WTC11 (cell line): ENCODE results near the gene CHST6. TPM values are rescaled to one million over a fixed set of nuclear protein-coding genes. Genes with fewer than 3 reads are reported as not detected.

Source experiments
- ATAC-seq: fragments of 200-7000 bp; cut with Tn5 transposase; 2 replicates; pipeline ENCODE4 v1.10.0; 2021; ENCODE audit warnings: mild to moderate bottlenecking, moderate library complexity
- CTCF ChIA-PET: fragments of 300-600 bp; sonication (Branson Sonifier 250); formaldehyde crosslinking; loops from one replicate; lab custom pipeline; 2021; ENCODE audit warnings: antibody characterized with exemption; lab: Charles Lee
- POLR2A ChIA-PET: fragments of 350-600 bp; sonication (Branson Sonifier 250); formaldehyde crosslinking; loops from one replicate; lab custom pipeline; 2021; ENCODE audit warnings: antibody characterized with exemption; lab: Charles Lee
- DNase-seq: peaks from one replicate; pipeline ENCODE4 v3.0.0; 2021; ENCODE audit warnings: low spot score
- H3K27ac Mint-ChIP-seq: 2 replicates; pipeline ENCODE4 v1.8.0; 2021; ENCODE audit warnings: mixed read lengths
- H3K27me3 Mint-ChIP-seq: 2 replicates; pipeline ENCODE4 v1.8.0; 2021; ENCODE audit warnings: low read depth, mild to moderate bottlenecking, moderate library complexity, mixed read lengths
- H3K36me3 Mint-ChIP-seq: 2 replicates; pipeline ENCODE4 v1.8.0; 2021; ENCODE audit warnings: mixed read lengths
- H3K4me1 Mint-ChIP-seq: 2 replicates; pipeline ENCODE4 v1.8.0; 2022; ENCODE audit warnings: mixed read lengths
- H3K4me3 Mint-ChIP-seq: 2 replicates; pipeline ENCODE4 v1.8.0; 2021; ENCODE audit warnings: mild to moderate bottlenecking, moderate library complexity, mixed read lengths
- H3K9me3 Mint-ChIP-seq: 2 replicates; pipeline ENCODE4 v1.8.0; 2021; ENCODE audit warnings: mixed read lengths
- CREB1 ChIP-seq: sonication (generic); formaldehyde crosslinking; IDR thresholded peaks from 2 replicates; pipeline ENCODE4 v1.8.0; 2023; ENCODE audit warnings: mild to moderate bottlenecking, missing genetic modification reagents
- FOXP1 ChIP-seq: sonication (generic); formaldehyde crosslinking; IDR thresholded peaks from 2 replicates; pipeline ENCODE4 v1.8.0; 2022; ENCODE audit warnings: missing genetic modification reagents, mild to moderate bottlenecking, moderate library complexity, borderline replicate concordance
- MXD4 ChIP-seq: fragments of 250-450 bp; sonication (Bioruptor Pico); IDR thresholded peaks from 2 replicates; pipeline ENCODE4 v1.8.0; 2021; ENCODE audit warnings: mild to moderate bottlenecking, moderate library complexity, borderline replicate concordance
- NFE2L1 ChIP-seq: sonication (generic); formaldehyde crosslinking; IDR thresholded peaks from 2 replicates; pipeline ENCODE4 v1.8.1; 2023; ENCODE audit warnings: missing genetic modification reagents
- ZBTB21 ChIP-seq: sonication (generic); formaldehyde crosslinking; IDR thresholded peaks from 2 replicates; pipeline ENCODE4 v1.8.1; 2023; ENCODE audit warnings: mild to moderate bottlenecking, missing genetic modification reagents, borderline replicate concordance
- total RNA-seq: library from RNA; stranded (reverse); gene quantifications from 3 replicates; pipeline ENCODE4 v1.2.3, GENCODE V29; 2021
- TF ChIP-seq, protein P1 (sequence below): fragments of 250-450 bp; sonication (Bioruptor Pico); IDR thresholded peaks from 2 replicates; pipeline ENCODE4 v1.8.0; 2021; ENCODE audit warnings: mild to moderate bottlenecking
- TF ChIP-seq, protein P2 (sequence below): sonication (generic); formaldehyde crosslinking; IDR thresholded peaks from 2 replicates; pipeline ENCODE4 v1.8.1; 2022; ENCODE audit warnings: missing genetic modification reagents, borderline replicate concordance
- TF ChIP-seq, protein P3 (sequence below): sonication (generic); formaldehyde crosslinking; IDR thresholded peaks from 2 replicates; pipeline ENCODE4 v1.8.1; 2023; ENCODE audit warnings: mild to moderate bottlenecking, missing genetic modification reagents, borderline replicate concordance
- TF ChIP-seq, protein P4 (sequence below): fragments of 250-450 bp; sonication (Bioruptor Pico); conservative IDR thresholded peaks from 2 replicates; pipeline ENCODE4 v1.9.0; 2021; ENCODE audit warnings: mild to moderate bottlenecking
- TF ChIP-seq, protein P5 (sequence below): fragments of 250-450 bp; sonication (Bioruptor Pico); IDR thresholded peaks from 2 replicates; pipeline ENCODE4 v1.9.0; 2021; ENCODE audit warnings: moderate library complexity, mild to moderate bottlenecking, inconsistent platforms, borderline replicate concordance
- TF ChIP-seq, protein P6 (sequence below): sonication (generic); formaldehyde crosslinking; IDR thresholded peaks from 2 replicates; pipeline ENCODE4 v1.8.0; 2022; ENCODE audit warnings: mild to moderate bottlenecking, missing genetic modification reagents
- TF ChIP-seq, protein P7 (sequence below): sonication (generic); formaldehyde crosslinking; IDR thresholded peaks from 2 replicates; pipeline ENCODE4 v1.8.1; 2022; ENCODE audit warnings: mild to moderate bottlenecking, missing genetic modification reagents, moderate library complexity, borderline replicate concordance
- TF ChIP-seq, protein P8 (sequence below): fragments of 250-450 bp; sonication (Bioruptor Pico); IDR thresholded peaks from 2 replicates; pipeline ENCODE4 v1.9.0; 2021; ENCODE audit warnings: mild to moderate bottlenecking

Gene CHST6
- total RNA-seq, 1 experiment from 2014 or later: 20.2 TPM

DNA sequence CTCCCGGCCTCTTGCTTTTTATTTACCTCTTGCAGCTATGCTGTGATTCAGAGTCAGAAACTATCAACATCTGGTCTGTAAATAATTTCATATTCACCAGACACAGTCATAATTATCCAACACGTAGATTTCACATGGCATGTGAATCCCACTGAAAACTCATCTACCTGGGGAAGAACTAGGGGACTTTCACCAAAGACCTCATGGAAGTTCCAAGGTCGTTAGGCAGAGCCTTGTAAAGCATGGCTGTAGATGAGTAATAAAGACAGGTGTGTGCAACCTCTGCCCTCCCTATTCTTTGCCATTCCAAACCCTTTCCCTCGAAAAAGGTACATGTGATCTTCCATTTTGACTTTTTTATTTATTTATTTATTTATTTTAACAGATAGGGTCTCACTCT, 42.5 kb upstream of the CHST6 start:
- Mint-ChIP-seq H3K4me1 (no peaks in the 10 kb centered on the region), H3K27ac (no peak overlapping the region), H3K27me3 (no peaks in the 10 kb centered on the region), H3K9me3 (no peaks in the 10 kb centered on the region), H3K4me3 (no peak overlapping the region), H3K36me3 (no peaks in the 10 kb centered on the region)
- POLR2A ChIA-PET: no interaction called here
- CTCF ChIA-PET: interaction anchor here (0.7 to 2.4 kb wide), 3 partner anchors 12 to 81 kb away, joined by 3 to 8 read pairs (median 5); partner anchors contain the start of gene TMEM170A
- TF ChIP-seq ZBTB21 (CRISPR knock-in tag) (no peak), NFE2L1 (CRISPR knock-in tag) (no peak), CREB1 (CRISPR knock-in tag) (no peak), MXD4 (CRISPR knock-in tag) (no peak), FOXP1 (CRISPR knock-in tag) (no peak)
- TF ChIP-seq, protein P1, sequence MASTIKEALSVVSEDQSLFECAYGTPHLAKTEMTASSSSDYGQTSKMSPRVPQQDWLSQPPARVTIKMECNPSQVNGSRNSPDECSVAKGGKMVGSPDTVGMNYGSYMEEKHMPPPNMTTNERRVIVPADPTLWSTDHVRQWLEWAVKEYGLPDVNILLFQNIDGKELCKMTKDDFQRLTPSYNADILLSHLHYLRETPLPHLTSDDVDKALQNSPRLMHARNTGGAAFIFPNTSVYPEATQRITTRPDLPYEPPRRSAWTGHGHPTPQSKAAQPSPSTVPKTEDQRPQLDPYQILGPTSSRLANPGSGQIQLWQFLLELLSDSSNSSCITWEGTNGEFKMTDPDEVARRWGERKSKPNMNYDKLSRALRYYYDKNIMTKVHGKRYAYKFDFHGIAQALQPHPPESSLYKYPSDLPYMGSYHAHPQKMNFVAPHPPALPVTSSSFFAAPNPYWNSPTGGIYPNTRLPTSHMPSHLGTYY (CRISPR knock-in tag): no peak
- TF ChIP-seq, protein P2, sequence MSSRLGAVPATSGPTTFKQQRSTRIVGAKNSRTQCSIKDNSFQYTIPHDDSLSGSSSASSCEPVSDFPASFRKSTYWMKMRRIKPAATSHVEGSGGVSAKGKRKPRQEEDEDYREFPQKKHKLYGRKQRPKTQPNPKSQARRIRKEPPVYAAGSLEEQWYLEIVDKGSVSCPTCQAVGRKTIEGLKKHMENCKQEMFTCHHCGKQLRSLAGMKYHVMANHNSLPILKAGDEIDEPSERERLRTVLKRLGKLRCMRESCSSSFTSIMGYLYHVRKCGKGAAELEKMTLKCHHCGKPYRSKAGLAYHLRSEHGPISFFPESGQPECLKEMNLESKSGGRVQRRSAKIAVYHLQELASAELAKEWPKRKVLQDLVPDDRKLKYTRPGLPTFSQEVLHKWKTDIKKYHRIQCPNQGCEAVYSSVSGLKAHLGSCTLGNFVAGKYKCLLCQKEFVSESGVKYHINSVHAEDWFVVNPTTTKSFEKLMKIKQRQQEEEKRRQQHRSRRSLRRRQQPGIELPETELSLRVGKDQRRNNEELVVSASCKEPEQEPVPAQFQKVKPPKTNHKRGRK: no peak
- TF ChIP-seq, protein P3, sequence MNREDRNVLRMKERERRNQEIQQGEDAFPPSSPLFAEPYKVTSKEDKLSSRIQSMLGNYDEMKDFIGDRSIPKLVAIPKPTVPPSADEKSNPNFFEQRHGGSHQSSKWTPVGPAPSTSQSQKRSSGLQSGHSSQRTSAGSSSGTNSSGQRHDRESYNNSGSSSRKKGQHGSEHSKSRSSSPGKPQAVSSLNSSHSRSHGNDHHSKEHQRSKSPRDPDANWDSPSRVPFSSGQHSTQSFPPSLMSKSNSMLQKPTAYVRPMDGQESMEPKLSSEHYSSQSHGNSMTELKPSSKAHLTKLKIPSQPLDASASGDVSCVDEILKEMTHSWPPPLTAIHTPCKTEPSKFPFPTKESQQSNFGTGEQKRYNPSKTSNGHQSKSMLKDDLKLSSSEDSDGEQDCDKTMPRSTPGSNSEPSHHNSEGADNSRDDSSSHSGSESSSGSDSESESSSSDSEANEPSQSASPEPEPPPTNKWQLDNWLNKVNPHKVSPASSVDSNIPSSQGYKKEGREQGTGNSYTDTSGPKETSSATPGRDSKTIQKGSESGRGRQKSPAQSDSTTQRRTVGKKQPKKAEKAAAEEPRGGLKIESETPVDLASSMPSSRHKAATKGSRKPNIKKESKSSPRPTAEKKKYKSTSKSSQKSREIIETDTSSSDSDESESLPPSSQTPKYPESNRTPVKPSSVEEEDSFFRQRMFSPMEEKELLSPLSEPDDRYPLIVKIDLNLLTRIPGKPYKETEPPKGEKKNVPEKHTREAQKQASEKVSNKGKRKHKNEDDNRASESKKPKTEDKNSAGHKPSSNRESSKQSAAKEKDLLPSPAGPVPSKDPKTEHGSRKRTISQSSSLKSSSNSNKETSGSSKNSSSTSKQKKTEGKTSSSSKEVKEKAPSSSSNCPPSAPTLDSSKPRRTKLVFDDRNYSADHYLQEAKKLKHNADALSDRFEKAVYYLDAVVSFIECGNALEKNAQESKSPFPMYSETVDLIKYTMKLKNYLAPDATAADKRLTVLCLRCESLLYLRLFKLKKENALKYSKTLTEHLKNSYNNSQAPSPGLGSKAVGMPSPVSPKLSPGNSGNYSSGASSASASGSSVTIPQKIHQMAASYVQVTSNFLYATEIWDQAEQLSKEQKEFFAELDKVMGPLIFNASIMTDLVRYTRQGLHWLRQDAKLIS: no peak
- TF ChIP-seq, protein P4, sequence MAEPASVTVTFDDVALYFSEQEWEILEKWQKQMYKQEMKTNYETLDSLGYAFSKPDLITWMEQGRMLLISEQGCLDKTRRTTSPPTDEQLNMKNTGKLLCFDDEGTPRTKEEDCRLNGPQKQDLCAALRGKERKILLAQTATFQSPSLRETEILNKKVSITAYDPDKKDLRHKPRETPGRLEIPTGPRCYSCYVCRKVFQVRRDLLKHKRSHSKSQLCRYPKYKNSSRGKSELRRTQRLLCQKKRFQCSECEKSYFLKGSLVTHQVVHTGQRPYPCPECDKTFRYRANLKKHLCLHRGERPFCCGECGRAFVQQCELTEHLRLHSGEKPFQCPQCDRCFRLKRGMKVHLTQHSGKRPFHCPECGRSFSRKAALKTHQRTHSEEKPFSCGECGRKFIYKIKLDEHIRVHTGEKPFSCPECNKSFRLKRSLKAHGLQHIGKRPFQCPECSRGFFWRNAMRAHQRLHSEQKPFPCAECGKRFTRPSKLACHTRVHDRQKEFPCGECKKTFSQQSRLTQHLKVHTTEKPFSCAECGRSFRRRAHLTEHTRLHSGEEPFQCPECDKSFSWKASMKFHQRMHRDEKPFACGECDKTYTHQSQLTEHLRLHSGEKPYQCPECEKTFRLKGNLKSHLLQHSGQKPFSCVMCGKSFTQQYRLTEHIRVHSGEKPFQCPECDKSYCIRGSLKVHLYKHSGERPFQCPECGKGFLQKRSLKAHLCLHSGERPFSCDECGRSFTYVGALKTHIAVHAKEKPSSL (CRISPR knock-in tag): no peak
- TF ChIP-seq, protein P5, sequence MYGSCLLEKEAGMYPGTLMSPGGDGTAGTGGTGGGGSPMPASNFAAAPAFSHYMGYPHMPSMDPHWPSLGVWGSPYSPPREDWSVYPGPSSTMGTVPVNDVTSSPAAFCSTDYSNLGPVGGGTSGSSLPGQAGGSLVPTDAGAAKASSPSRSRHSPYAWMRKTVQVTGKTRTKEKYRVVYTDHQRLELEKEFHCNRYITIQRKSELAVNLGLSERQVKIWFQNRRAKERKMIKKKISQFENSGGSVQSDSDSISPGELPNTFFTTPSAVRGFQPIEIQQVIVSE: no peak
- TF ChIP-seq, protein P6, sequence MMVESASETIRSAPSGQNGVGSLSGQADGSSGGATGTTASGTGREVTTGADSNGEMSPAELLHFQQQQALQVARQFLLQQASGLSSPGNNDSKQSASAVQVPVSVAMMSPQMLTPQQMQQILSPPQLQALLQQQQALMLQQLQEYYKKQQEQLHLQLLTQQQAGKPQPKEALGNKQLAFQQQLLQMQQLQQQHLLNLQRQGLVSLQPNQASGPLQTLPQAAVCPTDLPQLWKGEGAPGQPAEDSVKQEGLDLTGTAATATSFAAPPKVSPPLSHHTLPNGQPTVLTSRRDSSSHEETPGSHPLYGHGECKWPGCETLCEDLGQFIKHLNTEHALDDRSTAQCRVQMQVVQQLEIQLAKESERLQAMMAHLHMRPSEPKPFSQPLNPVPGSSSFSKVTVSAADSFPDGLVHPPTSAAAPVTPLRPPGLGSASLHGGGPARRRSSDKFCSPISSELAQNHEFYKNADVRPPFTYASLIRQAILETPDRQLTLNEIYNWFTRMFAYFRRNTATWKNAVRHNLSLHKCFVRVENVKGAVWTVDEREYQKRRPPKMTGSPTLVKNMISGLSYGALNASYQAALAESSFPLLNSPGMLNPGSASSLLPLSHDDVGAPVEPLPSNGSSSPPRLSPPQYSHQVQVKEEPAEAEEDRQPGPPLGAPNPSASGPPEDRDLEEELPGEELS: no peak
- TF ChIP-seq, protein P7, sequence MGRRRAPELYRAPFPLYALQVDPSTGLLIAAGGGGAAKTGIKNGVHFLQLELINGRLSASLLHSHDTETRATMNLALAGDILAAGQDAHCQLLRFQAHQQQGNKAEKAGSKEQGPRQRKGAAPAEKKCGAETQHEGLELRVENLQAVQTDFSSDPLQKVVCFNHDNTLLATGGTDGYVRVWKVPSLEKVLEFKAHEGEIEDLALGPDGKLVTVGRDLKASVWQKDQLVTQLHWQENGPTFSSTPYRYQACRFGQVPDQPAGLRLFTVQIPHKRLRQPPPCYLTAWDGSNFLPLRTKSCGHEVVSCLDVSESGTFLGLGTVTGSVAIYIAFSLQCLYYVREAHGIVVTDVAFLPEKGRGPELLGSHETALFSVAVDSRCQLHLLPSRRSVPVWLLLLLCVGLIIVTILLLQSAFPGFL: no peak
- TF ChIP-seq, protein P8, sequence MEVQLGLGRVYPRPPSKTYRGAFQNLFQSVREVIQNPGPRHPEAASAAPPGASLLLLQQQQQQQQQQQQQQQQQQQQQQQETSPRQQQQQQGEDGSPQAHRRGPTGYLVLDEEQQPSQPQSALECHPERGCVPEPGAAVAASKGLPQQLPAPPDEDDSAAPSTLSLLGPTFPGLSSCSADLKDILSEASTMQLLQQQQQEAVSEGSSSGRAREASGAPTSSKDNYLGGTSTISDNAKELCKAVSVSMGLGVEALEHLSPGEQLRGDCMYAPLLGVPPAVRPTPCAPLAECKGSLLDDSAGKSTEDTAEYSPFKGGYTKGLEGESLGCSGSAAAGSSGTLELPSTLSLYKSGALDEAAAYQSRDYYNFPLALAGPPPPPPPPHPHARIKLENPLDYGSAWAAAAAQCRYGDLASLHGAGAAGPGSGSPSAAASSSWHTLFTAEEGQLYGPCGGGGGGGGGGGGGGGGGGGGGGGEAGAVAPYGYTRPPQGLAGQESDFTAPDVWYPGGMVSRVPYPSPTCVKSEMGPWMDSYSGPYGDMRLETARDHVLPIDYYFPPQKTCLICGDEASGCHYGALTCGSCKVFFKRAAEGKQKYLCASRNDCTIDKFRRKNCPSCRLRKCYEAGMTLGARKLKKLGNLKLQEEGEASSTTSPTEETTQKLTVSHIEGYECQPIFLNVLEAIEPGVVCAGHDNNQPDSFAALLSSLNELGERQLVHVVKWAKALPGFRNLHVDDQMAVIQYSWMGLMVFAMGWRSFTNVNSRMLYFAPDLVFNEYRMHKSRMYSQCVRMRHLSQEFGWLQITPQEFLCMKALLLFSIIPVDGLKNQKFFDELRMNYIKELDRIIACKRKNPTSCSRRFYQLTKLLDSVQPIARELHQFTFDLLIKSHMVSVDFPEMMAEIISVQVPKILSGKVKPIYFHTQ (CRISPR knock-in tag): no peak
- no peak for ATAC-seq
- DNase-seq: no peak
